ENCODE measurements around the gene RPH3AL.
"Not testable (repeated sequence)": the region's sequence is repeated elsewhere in the genome, so short reads cannot be mapped to it uniquely, and the experiment has no call there.

RPH3AL gene

GRCh38 chr17:378068-378467 lies 25.5 kb upstream of the RPH3AL start:
- no peak for DNase-seq

- DNase-seq, result no peak
These were observed 24.6 kb upstream of the RPH3AL start for GRCh38 chr17:376936-377863.

GRCh38 chr17:373613-374230 lies 21.1 kb upstream of the RPH3AL start:
- no peak for DNase-seq

- DNase-seq, result no peak
These were observed 19.8 kb upstream of the RPH3AL start for GRCh38 chr17:372157-373152.

- DNase-seq, result no peak
These were observed 19.0 kb upstream of the RPH3AL start for GRCh38 chr17:371583-371982.

- not testable (repeated sequence) for DNase-seq
These were observed 15.0 kb upstream of the RPH3AL start for GRCh38 chr17:367656-368055.

GRCh38 chr17:366657-367615 lies 14.3 kb upstream of the RPH3AL start:
- not testable (repeated sequence) for DNase-seq

GRCh38 chr17:364766-365165 lies 12.2 kb upstream of the RPH3AL start:
- no peak for DNase-seq

GRCh38 chr17:364308-364707 lies 11.7 kb upstream of the RPH3AL start:
- DNase-seq, result no peak

GRCh38 chr17:362721-363120 lies 10.1 kb upstream of the RPH3AL start:
- no peak for DNase-seq

- no peak for DNase-seq
These were observed 7.6 kb upstream of the RPH3AL start for GRCh38 chr17:360092-360750.

GRCh38 chr17:358491-359151 lies 6.0 kb upstream of the RPH3AL start:
- no peak for DNase-seq

- no peak for DNase-seq
These were observed 5.0 kb upstream of the RPH3AL start for GRCh38 chr17:357644-358043.

- no peak for DNase-seq
These were observed 4.2 kb upstream of the RPH3AL start for GRCh38 chr17:356671-357434.

GRCh38 chr17:354651-355556 lies 2.3 kb upstream of the RPH3AL start:
- no peak for DNase-seq

- no peak for DNase-seq
These were observed 1.2 kb upstream of the RPH3AL start for GRCh38 chr17:353838-354234.

GRCh38 chr17:353213-353837 lies 718 bp upstream of the RPH3AL start:
- DNase-seq, result no peak

GRCh38 chr17:351875-352420 lies 659 bp downstream of the RPH3AL start:
- no peak for DNase-seq

Measured in NK-92 treated with Interleukin-12 subunit alpha and Interleukin-12 subunit beta, amount 100 ng/mL, for 24 hours (cell line).